ENCODE results near the gene WDR91. TPM values are rescaled to one million over a fixed set of nuclear protein-coding genes. Genes with fewer than 3 reads are reported as not detected.
"Not testable (repeated sequence)": the region's sequence is repeated elsewhere in the genome, so short reads cannot be mapped to it uniquely, and the experiment has no call there.

Gene WDR91
- polyA plus RNA-seq, 6 donors from 2014 or later, result 2.3 to 5.8 (median 4.5) TPM

DNA sequence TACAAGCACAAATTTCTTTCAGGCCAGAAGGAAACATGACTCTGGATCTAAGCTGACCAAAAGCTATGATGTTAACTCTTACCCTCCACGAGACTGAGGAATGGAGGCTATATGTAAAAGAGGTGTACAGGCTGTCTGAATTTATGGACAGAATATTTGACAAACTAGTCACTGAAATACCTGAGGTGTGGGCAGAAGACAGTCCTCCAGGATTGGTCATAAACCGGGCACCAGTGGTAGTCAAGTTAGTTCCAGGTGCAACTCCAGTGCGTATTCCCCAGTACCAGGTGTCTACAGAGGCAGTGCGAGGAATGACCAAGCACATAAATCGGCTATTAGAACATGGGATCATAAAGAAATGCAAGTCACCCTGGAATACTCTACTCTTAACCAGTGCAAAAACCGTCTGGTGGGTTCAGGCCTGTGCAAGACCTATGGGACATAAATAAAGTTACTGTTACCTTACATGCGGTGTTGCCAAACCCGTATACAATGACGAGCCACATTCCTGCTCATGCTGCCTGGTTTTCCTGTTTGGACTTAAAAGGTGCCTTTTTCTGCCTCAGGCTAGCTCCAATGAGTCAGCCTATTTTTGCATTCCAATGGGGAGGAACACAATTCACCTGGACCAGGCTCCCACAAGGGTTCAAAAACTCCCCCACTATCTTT, 34.2 kb downstream of the WDR91 start:
- Mint-ChIP-seq H3K36me3 (peaks cover 16 to 27% of the 10 kb centered on the region in 2 donors), H3K27ac (no peak overlapping the region), H3K4me3 (no peak overlapping the region), H3K4me1 (peaks cover 2 to 5% (median 3%) of the 10 kb centered on the region in 3 donors), H3K9me3 (peaks cover 0 to 36% (median 26%) of the 10 kb centered on the region in 7 donors), H3K27me3 (no peaks in the 10 kb centered on the region)
- no peak for DNase-seq
- ATAC-seq (ENCODE audit: low read depth in 2 of 2), result no peak

DNA sequence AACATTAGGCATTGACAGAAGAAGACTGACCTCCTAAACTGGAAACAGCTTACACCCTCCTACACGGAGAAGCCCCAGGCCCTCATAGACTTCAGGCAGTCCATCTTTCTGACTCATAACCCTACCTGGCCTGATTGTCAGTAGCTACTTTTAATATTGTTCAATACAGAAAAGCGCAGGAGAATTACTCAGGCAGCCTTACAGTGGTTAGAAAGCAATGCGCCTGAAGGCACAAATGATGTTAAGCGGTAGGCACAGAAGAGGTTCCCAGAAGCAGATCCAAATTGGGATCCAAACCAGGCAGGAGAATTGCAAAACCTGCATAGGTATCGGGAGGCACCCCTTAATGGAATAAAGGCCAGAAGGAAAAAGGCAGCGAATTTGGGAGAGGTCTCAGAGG, 35.4 kb downstream of the WDR91 start:
- Mint-ChIP-seq H3K27ac (no peak overlapping the region), H3K4me3 (no peak overlapping the region), H3K4me1 (peaks cover 5 to 18% (median 13%) of the 10 kb centered on the region in 3 donors), H3K9me3 (peaks cover 0 to 25% (median 14%) of the 10 kb centered on the region in 7 donors), H3K36me3 (peaks cover 8 to 17% of the 10 kb centered on the region in 2 donors), H3K27me3 (no peaks in the 10 kb centered on the region)
- DNase-seq, result no peak
- ATAC-seq (ENCODE audit: low read depth in 2 of 2), result no peak

DNA sequence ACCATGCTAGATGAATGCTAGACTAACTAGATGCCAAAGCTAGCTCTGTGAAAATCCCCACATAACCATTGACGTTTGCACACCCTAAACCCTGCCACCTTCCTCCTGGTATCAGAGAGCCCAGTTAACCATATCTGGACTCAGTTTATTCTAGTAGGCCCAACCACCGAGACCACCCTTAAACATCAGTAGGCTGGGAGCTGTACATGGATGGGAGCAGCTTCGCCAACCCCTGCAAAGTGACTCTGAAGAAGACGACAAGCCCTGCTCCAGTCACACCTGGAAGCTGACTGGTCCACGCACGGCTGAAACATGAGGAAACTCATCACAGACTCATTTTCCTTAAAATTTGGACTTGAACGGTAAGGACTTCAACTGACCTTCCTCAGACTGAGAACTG, 36.4 kb downstream of the WDR91 start:
- Mint-ChIP-seq H3K4me1 (peaks cover 6 to 20% (median 14%) of the 10 kb centered on the region in 3 donors), H3K27ac (peak overlapping the region in 1 of 6 donors; percentile 55), H3K9me3 (peaks cover 0 to 15% (median 5%) of the 10 kb centered on the region in 7 donors), H3K4me3 (peak overlapping the region in 1 of 8 donors; percentile 54), H3K27me3 (no peaks in the 10 kb centered on the region), H3K36me3 (peaks cover 8 to 10% of the 10 kb centered on the region in 2 donors)
- ATAC-seq (ENCODE audit: low read depth in 2 of 2) (no peak), DNase-seq (no peak)

DNA sequence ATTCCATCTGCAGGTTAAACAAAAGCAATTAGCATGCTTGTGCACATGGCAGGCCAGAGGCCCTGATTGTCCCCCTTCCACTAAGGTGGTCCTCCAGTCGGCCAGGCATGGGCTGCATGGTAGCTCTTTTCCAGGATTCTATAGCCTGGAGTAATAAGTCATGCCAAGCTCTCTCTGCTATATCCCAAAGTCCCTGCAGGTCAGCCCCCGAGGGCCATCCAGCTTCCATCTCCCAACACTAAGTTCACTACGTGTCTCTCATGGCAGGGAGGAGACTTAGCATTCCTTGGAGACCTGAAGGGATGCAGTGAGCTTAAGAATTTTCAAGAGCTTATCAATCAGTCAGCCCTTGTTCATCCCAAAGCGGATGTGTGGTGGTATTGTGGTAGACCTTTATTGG, 37.4 kb downstream of the WDR91 start:
- Mint-ChIP-seq H3K4me3 (peak overlapping the region in 1 of 8 donors; percentile 38), H3K4me1 (peaks cover 16 to 30% (median 25%) of the 10 kb centered on the region in 3 donors)
- H3K36me3 Mint-ChIP-seq; H3K27ac Mint-ChIP-seq; ATAC-seq (ENCODE audit: low read depth in 2 of 2); H3K9me3 Mint-ChIP-seq; H3K27me3 Mint-ChIP-seq; DNase-seq: not testable (repeated sequence)

DNA sequence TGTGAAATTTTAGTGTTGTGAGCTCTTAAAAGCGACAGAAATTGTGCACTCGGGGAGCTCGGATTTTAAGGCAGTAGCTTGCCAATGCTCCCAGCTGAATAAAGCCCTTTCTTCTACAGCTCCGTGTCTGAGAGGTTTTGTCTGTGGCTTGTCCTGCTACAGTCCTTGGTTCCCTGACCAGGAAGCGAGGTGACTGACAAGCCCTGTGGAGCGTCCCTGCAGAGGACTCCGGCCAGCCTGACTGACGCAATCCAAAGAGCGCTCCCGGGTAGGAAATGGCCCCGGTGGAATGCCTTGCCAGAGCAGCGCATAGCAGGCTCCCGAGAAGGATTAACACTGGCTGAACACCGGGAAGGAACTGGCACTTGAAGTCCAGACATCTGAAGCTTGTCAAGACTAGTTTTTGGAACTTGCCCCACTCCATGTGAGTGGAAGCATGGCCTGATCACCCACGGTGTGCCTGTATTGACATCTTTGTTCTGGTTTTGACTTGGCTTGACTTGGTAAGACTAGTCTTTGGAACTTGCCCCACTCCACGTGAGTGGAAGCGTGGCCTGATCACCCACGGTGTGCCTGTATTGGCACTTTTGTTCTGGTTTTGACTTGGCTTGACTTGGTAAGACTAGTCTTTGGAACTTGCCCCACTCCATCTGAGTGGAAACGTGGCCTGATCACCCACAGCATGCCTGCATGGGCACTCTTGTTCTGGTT, 39.6 kb downstream of the WDR91 start:
- H3K27me3 Mint-ChIP-seq; H3K36me3 Mint-ChIP-seq; H3K9me3 Mint-ChIP-seq; ATAC-seq (ENCODE audit: low read depth in 2 of 2); DNase-seq: not testable (repeated sequence)
- peak overlapping the region; percentile 64 to 94 (median 91) for H3K4me3 Mint-ChIP-seq
- peak overlapping the region; percentile 66 to 98 (median 93) for H3K27ac Mint-ChIP-seq
- H3K4me1 Mint-ChIP-seq, result peaks cover 33 to 52% (median 46%) of the 10 kb centered on the region in 3 donors

DNA sequence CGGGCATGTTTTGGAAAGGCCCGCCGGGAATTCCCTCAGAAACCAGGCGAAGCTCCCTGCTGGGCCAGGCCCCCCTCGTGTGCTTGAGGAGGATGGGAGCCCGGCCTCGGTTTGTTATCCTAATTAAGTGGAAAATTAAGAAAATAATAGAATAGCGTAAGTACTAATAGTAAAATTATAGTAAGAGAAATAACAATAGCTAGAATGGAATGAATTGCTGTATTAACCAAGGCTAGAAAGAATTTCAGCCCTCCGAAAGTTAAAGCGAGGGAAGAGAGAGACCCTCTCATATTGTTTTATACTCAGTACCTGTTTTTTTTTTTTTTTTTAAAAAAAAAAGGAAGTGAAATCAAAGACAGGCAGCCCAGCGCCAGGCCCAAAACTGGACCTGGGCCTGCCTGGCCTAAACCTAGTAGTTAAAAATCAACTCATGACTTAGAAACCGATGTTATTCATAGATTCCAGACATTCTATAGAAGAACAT, 40.3 kb downstream of the WDR91 start:
- not testable (repeated sequence) for H3K27me3 Mint-ChIP-seq, H3K36me3 Mint-ChIP-seq, H3K9me3 Mint-ChIP-seq
- H3K4me3 Mint-ChIP-seq, result peak overlapping the region; percentile 87 to 95 (median 92)
- DNase-seq (peak; percentile 39), ATAC-seq (ENCODE audit: low read depth in 2 of 2) (peak; percentile 39 to 46)
- H3K4me1 Mint-ChIP-seq, result peaks cover 33 to 58% (median 51%) of the 10 kb centered on the region in 3 donors
- peak overlapping the region; percentile 89 to 98 (median 94) for H3K27ac Mint-ChIP-seq

DNA sequence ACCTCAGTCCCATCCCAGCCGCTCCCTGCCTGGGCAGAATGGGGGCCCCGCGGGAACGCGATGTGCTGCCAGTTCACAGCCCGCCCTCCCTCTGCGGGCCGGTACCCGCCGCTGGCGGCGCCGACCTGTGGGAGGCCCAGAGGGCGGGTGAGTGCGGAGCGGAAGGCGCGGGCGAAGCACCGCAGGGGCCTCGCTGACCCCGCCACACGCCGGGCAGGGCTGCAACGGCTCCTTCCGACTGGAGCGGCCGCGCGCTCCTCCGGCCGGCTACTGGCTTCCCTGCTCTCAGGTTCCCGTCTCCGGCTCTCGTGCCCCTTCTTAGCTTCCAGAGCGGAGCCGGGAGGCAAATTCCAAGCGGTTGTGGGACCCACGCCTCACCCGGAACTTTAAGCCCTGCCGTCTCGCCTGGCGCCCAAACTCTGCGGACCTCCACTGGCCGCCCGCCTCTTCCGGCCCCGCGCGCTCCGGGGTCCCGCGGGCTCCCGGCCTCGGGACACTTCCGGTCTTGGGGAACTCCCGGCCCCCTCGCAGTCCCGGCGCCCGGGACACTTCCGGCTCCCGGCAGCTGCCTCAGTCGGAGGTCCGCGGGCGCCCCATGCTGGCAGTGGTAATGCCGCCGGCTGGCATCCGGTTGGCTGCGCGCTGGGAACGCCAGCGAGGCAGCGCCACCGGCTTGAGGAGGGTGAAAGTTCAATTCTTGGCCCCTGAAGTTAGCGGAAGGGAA, 40.9 kb downstream of the WDR91 start, which contains the start of gene CYREN:
Gene CYREN (minus strand): TSS at position 434 of the 724 bp plus-strand sequence. CDS start 1,785 bp downstream, outside the sequence.
- DNase-seq (peak; percentile 78), ATAC-seq (ENCODE audit: low read depth in 2 of 2) (peak; percentile 76 to 77)
- Mint-ChIP-seq H3K36me3 (no peaks in the 10 kb centered on the region), H3K27ac (peak within 1 kb of the TSS; percentile 94 to 98 (median 96)), H3K27me3 (no peaks in the 10 kb centered on the region), H3K4me3 (peak within 1 kb of the TSS; percentile 90 to 95 (median 92)), H3K4me1 (peaks cover 33 to 64% (median 51%) of the 10 kb centered on the region in 3 donors), H3K9me3 (no peaks in the 10 kb centered on the region)

DNA sequence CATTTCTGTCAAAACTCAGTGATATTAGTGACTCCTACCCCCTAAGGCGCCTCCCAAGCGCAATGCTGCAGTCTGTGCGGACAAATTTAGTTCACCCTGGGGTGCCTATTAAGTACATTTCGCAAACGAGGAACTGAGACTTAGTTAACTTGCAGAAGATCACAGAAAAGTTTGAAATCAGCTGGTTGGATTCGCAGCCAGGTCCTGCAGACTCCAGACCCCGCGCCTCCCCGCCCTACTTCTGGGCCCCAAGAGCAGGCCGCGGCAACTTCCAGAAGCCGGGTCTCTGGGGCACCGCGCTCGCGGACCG, 41.4 kb downstream of the WDR91 start:
- Mint-ChIP-seq H3K27ac (peak overlapping the region; percentile 93 to 98 (median 94)), H3K27me3 (no peaks in the 10 kb centered on the region), H3K4me1 (peaks cover 33 to 68% (median 51%) of the 10 kb centered on the region in 3 donors), H3K36me3 (no peaks in the 10 kb centered on the region), H3K4me3 (peak overlapping the region; percentile 89 to 95 (median 91)), H3K9me3 (no peaks in the 10 kb centered on the region)
- ATAC-seq (ENCODE audit: low read depth in 2 of 2) (peak; percentile 42), DNase-seq (no peak)

DNA sequence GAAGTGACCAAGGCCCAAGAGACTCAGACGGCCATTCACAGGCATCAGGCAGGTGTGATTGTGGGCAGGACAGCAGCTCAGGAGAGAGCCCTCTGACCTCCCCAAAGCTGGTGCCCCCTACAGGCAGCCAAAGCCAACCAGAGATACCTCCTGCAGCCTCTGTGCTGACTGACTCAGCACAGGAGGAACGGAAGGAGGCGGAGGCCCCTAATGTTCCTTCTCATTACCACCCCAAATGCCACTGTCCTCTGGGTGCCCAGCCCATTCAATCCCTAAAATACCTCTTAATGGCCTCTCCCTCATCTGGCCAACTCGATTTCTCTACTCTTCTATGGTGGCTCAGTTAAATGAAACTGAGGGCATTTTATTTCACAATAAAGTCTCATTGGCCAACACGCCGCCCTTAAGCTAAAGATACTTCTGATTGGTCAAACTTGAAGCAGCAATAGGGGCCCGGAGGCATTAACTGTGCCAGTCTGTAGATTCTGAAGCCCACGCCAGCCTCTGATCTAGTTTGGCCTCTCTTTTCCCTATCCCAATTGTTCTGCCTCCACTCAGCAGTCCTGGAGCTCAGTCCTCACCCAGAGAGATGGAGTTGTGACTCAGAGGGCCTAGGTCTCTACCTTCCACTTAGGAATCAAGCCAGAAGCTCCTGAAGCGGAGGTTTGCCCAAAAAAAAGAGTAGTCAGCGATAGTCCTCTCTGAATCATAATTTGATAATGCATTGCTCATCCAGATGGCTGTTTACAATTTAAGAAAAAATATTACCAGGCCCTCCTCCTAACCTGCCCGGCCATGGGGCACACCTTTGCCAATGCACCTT, 42.0 kb downstream of the WDR91 start:
- no peak for ATAC-seq (ENCODE audit: low read depth in 2 of 2)
- Mint-ChIP-seq H3K36me3 (no peaks in the 10 kb centered on the region), H3K27ac (peak overlapping the region; percentile 93 to 98 (median 94)), H3K9me3 (no peaks in the 10 kb centered on the region), H3K4me3 (peak overlapping the region; percentile 89 to 95 (median 91)), H3K4me1 (peaks cover 33 to 68% (median 51%) of the 10 kb centered on the region in 3 donors), H3K27me3 (no peaks in the 10 kb centered on the region)
- no peak for DNase-seq

DNA sequence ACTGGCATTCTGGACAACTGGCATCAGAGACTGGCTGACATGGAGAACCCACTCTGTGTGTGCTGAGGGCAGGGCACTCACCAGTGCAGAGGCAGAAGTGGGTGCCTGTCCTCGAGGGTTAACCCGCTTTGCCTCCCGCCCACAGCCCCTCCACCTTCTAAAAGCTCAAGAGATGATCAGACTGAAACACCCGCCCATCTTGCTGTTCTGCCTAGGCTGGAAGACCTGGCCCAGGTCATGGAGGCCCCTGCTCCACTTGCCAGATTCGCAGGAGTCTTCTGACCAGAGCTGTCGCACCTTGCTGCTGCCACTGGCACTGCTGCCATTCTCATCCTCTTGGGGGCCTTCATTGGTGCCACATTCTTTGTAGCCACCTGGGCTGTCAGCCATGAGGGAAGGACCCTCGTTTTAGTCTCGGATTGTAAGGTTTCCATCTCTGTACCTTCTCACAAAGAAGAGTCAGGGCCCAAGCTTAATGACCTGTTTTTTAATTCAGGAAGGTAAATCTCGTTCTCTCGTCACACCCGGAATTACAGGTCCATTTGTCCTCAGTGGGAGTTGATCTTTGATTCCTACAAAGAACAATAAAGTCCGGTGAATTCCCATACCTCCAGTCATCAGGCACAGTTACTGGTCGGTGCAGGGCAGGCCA, 42.7 kb downstream of the WDR91 start:
- Mint-ChIP-seq H3K27me3 (no peaks in the 10 kb centered on the region), H3K4me3 (peak overlapping the region; percentile 52 to 95 (median 91)), H3K4me1 (peaks cover 33 to 75% (median 51%) of the 10 kb centered on the region in 3 donors), H3K36me3 (peaks cover 0 to 5% of the 10 kb centered on the region in 2 donors), H3K9me3 (no peaks in the 10 kb centered on the region), H3K27ac (peak overlapping the region in 5 of 6 donors; percentile 93 to 98 (median 94))
- DNase-seq (no peak), ATAC-seq (ENCODE audit: low read depth in 2 of 2) (no peak)

DNA sequence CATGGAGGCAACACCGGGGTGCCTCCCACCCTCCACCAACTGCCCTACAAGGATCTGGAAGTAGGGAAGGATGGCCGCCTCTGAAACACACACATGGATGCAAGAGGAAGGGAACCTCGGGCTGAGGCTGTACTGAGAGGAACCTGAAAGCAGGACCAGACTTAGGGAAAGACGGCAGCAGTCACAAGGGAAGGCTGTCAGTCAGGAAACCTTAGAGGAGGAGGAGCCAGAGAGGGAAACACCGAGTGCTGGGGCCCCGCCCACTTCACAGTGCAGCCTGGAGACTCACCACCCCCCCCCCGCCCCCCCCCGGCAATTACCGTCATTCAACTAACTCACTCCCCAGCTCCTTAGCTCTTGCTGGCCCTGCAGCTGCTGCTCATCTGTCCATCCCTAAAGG, 43.3 kb downstream of the WDR91 start:
- peaks cover 33 to 75% (median 51%) of the 10 kb centered on the region in 3 donors for H3K4me1 Mint-ChIP-seq

DNA sequence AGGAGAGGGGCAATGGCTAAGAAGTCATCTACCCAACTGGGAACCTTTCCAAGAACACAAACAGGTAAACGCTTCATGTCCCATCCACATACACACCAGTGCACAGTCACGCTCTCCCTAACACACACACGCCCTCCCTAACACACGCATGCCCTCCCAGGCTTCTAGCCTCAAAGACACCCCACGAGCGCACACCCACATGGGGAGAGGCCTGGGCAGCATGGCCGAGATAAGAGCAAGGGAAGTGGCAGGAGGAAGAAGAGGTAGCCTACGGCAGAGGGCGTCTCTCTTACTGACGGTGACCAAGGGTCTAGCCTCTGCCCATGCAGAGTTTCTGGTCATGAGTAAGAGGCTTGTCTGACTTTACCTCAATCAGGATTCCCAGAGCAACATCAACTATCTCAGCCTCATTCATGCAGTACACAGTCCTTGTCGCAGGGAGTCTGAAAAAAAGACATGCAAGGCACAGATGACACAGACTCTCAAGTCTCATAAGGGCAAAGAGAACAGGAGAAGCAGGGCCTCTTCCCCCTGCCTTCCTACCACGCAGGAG, 43.9 kb downstream of the WDR91 start:
- Mint-ChIP-seq H3K4me1 (peaks cover 33 to 72% (median 51%) of the 10 kb centered on the region in 3 donors), H3K27me3 (no peaks in the 10 kb centered on the region), H3K9me3 (peaks cover 0 to under 1% (median 0%) of the 10 kb centered on the region in 7 donors), H3K36me3 (peaks cover 0 to 5% of the 10 kb centered on the region in 2 donors), H3K4me3 (peak overlapping the region in 6 of 8 donors; percentile 27 to 90 (median 58)), H3K27ac (peak overlapping the region in 4 of 6 donors; percentile 30 to 94 (median 78))
- ATAC-seq (ENCODE audit: low read depth in 2 of 2), result no peak
- DNase-seq, result no peak

More for the DNA sequence above, 43.3 kb downstream of the WDR91 start:
- H3K27ac Mint-ChIP-seq, result peak overlapping the region in 3 of 6 donors; percentile 67 to 98 (median 94)
- peak overlapping the region in 5 of 8 donors; percentile 27 to 90 (median 61) for H3K4me3 Mint-ChIP-seq
- ATAC-seq (ENCODE audit: low read depth in 2 of 2) (no peak), DNase-seq (no peak)
- no peaks in the 10 kb centered on the region for H3K9me3 Mint-ChIP-seq
- H3K27me3 Mint-ChIP-seq, result no peaks in the 10 kb centered on the region
- peaks cover 0 to 5% of the 10 kb centered on the region in 2 donors for H3K36me3 Mint-ChIP-seq
